NCI-H1436 treated with DMSO at 0.1 percent for 48 hours (cell line): ENCODE data around the gene CDH22.

Experiments
- DNase-seq: peaks from one replicate; lab custom pipeline; 2025; lab: John Stamatoyannopoulos, UW

The CDH22 gene

GRCh38 chr20:46171909-46172308 lies 136.4 kb downstream of the CDH22 start:
- DNase-seq: no peak

GRCh38 chr20:46171476-46171875 lies 136.8 kb downstream of the CDH22 start:
- DNase-seq: no peak

- no peak for DNase-seq
These were observed 138.8 kb downstream of the CDH22 start for GRCh38 chr20:46169245-46170171.

- DNase-seq: no peak
These were observed 139.9 kb downstream of the CDH22 start for GRCh38 chr20:46168438-46168837.

GRCh38 chr20:46167080-46167479 lies 141.2 kb downstream of the CDH22 start:
- DNase-seq: no peak

- no peak for DNase-seq
These were observed 144.0 kb downstream of the CDH22 start for GRCh38 chr20:46164254-46164653.

- DNase-seq: no peak
These were observed 146.4 kb downstream of the CDH22 start for GRCh38 chr20:46161921-46162320.

GRCh38 chr20:46160661-46161060 lies 147.6 kb downstream of the CDH22 start:
- no peak for DNase-seq

GRCh38 chr20:46159101-46159897 lies 149.0 kb downstream of the CDH22 start:
- no peak for DNase-seq

- no peak for DNase-seq
These were observed 149.8 kb downstream of the CDH22 start for GRCh38 chr20:46158476-46158987.

- no peak for DNase-seq
These were observed 150.7 kb downstream of the CDH22 start for GRCh38 chr20:46157625-46158024.

- no peak for DNase-seq
These were observed 151.2 kb downstream of the CDH22 start for GRCh38 chr20:46157076-46157592.

- no peak for DNase-seq
These were observed 152.2 kb downstream of the CDH22 start for GRCh38 chr20:46156065-46156464.

GRCh38 chr20:46154796-46155195 lies 153.5 kb downstream of the CDH22 start:
- DNase-seq: no peak

- DNase-seq: no peak
These were observed 154.0 kb downstream of the CDH22 start for GRCh38 chr20:46154305-46154704.

- DNase-seq: no peak
These were observed 155.3 kb downstream of the CDH22 start for GRCh38 chr20:46152824-46153586.

- DNase-seq: no peak
These were observed 156.4 kb downstream of the CDH22 start for GRCh38 chr20:46151936-46152335.

- no peak for DNase-seq
These were observed 157.4 kb downstream of the CDH22 start for GRCh38 chr20:46150943-46151342.

GRCh38 chr20:46148313-46149208 lies 159.7 kb downstream of the CDH22 start:
- DNase-seq: no peak

GRCh38 chr20:46145713-46146112 lies 162.6 kb downstream of the CDH22 start:
- no peak for DNase-seq
